ENCODE measurements around the gene WIPF1. TPM values are rescaled to one million over a fixed set of nuclear protein-coding genes. Genes with fewer than 3 reads are reported as not detected.

WIPF1 gene
- total RNA-seq, 2 experiments from 2014 or later: 170 to 183 TPM

DNA sequence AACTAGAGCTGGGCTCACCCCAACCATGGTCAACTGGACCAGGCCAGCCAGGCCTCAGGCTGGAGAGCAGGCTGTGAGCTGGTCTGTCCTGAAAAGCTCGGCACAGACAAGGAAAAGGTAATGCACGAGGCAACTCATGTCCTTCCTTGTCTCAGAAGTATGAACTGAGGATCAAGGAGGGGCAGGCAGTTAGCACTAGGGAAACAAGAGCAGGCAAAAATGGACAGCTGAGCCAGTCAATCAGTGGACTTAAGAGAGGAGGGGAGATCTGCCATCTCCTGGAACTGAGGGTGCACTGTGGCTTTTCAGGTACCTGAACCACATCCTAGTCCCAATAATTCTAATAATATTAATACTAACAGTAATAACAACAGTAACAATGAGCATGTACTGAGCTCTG is 20.6 kb upstream of the WIPF1 start:
- ChIA-PET POLR2A (interaction anchor here (0.9 to 2.7 kb wide), 5 partner anchors 9 to 25 kb away, joined by 3 to 13 read pairs (median 9); no protein-coding TSS in a partner anchor), CTCF (interaction anchor here (0.6 to 6.5 kb wide), 5 partner anchors 9 to 69 kb away, joined by 3 to 29 read pairs (median 4); no protein-coding TSS in a partner anchor)
- H3K36me3 Mint-ChIP-seq: peaks cover 20% of the 10 kb centered on the region
- H3K27ac Mint-ChIP-seq: peak overlapping the region; percentile 93
- no peaks in the 10 kb centered on the region for H3K9me3 Mint-ChIP-seq
- H3K4me1 Mint-ChIP-seq (ENCODE audit: low read depth): peaks cover 72% of the 10 kb centered on the region
- no peaks in the 10 kb centered on the region for H3K27me3 Mint-ChIP-seq
- no peak for DNase-seq
- peak overlapping the region; percentile 35 for H3K4me3 Mint-ChIP-seq
- intact Hi-C loops (cut with micrococcal nuclease): no loop called here

DNA sequence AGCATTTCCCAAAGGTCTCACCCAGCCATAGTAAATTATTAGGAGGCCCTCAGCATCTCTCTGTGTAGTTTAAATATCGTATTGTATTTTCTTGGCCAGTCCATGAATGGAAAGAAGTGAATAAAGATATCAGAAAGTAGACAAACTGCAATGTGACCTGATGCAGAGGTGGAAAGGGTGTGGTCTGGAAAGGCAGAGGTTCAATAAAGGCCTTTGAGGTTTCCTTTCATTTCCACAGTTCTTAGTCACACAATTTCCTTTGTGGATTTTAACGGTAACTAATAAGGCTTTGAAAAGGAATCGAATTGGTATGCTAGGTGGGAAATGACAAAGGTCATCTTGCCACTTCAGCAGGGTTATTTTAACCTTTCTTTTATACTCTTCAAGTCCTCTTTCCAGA is 20.1 kb upstream of the WIPF1 start:
- Mint-ChIP-seq H3K27ac (peak overlapping the region; percentile 93), H3K9me3 (no peaks in the 10 kb centered on the region), H3K27me3 (no peaks in the 10 kb centered on the region), H3K4me3 (peak overlapping the region; percentile 54), H3K4me1 (ENCODE audit: low read depth) (peaks cover 73% of the 10 kb centered on the region), H3K36me3 (peaks cover 20% of the 10 kb centered on the region)
- intact Hi-C loops (cut with micrococcal nuclease): loop anchor here (1.0 to 2.0 kb wide), 3 partner anchors 9 to 21 kb away; partner anchors contain the start of gene WIPF1
- no peak for DNase-seq
- ChIA-PET CTCF (interaction anchor here (0.8 to 6.5 kb wide), 4 partner anchors 9 to 70 kb away, joined by 4 to 29 read pairs (median 6); no protein-coding TSS in a partner anchor), POLR2A (interaction anchor here (1.2 to 2.8 kb wide), 5 partner anchors 9 to 24 kb away, joined by 6 to 44 read pairs (median 10); partner anchors contain the start of gene WIPF1)

- Mint-ChIP-seq H3K36me3 (peaks cover 18% of the 10 kb centered on the region), H3K27ac (peak overlapping the region; percentile 93), H3K27me3 (no peaks in the 10 kb centered on the region), H3K9me3 (no peaks in the 10 kb centered on the region), H3K4me3 (peak overlapping the region; percentile 54), H3K4me1 (ENCODE audit: low read depth) (peaks cover 77% of the 10 kb centered on the region)
- no peak for DNase-seq
- intact Hi-C loops (cut with micrococcal nuclease): loop anchor here (1.0 to 2.0 kb wide), 3 partner anchors 9 to 20 kb away; partner anchors contain the start of gene WIPF1
- POLR2A ChIA-PET: interaction anchor here (1.2 to 2.8 kb wide), 4 partner anchors 8 to 21 kb away, joined by 6 to 44 read pairs (median 12); partner anchors contain the start of gene WIPF1
- CTCF ChIA-PET: interaction anchor here (0.9 to 6.5 kb wide), 4 partner anchors 8 to 71 kb away, joined by 3 to 29 read pairs (median 6); no protein-coding TSS in a partner anchor
These were observed 19.5 kb upstream of the WIPF1 start for GRCh38 chr2:174617120-174617519.

DNA sequence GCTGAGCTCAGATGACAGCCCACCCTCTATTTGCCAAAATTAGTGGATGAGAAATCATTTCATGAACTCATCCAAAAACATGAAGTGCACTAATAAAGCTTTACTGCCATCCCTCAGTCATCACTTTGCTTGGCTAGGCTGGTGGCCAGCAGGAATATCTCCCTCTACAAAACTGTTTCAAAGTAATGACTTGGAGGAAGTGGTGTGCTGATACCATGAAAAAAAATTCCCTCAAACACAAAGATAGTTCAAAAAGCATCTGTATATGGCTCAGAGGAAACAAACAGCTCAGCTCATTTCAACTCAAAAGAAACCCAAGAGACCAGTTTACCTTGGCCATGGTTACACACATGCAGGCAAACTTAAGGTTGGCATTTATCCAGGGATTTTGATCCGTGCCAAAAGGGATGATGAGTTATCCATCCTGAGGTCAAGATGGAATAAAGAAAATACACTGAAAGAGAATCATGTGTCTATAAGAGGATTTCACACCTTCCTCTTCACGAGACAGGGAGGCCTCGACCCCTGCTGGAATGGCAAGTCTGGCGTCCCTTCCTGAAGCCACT is 18.4 kb upstream of the WIPF1 start:
- H3K4me3 Mint-ChIP-seq: peak overlapping the region; percentile 5
- ChIA-PET POLR2A (interaction anchor here (1.2 to 2.8 kb wide), 2 partner anchors 14 to 20 kb away, joined by 3 to 44 read pairs; partner anchors contain the start of gene WIPF1), CTCF (interaction anchor here (0.7 to 6.5 kb wide), 7 partner anchors 11 to 72 kb away, joined by 3 to 29 read pairs (median 3); partner anchors contain the start of gene WIPF1)
- intact Hi-C loops (cut with micrococcal nuclease): loop anchor here (2.0 kb wide), 1 partner anchor 19 kb away; the partner anchor contains the start of gene WIPF1
- peak overlapping the region; percentile 85 for H3K27ac Mint-ChIP-seq
- H3K9me3 Mint-ChIP-seq: no peaks in the 10 kb centered on the region
- H3K27me3 Mint-ChIP-seq: no peaks in the 10 kb centered on the region
- no peak for DNase-seq
- peaks cover 84% of the 10 kb centered on the region for H3K4me1 Mint-ChIP-seq (ENCODE audit: low read depth)
- peaks cover 18% of the 10 kb centered on the region for H3K36me3 Mint-ChIP-seq

DNA sequence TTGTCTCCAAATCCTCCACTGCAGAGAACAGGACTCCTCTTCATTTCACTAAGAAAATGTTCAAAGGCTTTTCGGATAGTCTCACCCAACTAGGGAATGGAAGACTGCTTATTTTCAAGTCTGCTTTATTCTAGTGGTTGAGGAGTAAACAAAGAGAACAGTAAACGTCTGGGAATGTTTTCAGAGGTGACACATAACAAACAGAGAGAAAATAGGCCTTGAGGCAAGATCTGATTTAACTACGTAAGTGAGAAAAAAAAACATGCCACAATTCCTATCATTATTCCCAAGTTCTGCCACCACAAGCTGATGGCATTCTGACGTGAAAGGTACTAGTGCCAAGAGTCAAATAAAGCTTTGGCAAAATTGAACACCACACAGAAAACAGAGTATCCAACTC is 16.7 kb upstream of the WIPF1 start:
- Mint-ChIP-seq H3K36me3 (peaks cover 20% of the 10 kb centered on the region), H3K9me3 (no peaks in the 10 kb centered on the region), H3K27me3 (no peaks in the 10 kb centered on the region), H3K27ac (peak overlapping the region; percentile 70), H3K4me3 (no peak overlapping the region), H3K4me1 (ENCODE audit: low read depth) (peaks cover 89% of the 10 kb centered on the region)
- POLR2A ChIA-PET: interaction anchor here (9.8 kb wide), 1 partner anchor 18 kb away, joined by 110 read pairs; the partner anchor contains the start of gene WIPF1
- no peak for DNase-seq
- intact Hi-C loops (cut with micrococcal nuclease): no loop called here
- CTCF ChIA-PET: interaction anchor here (6.5 kb wide), 1 partner anchor 73 kb away, joined by 29 read pairs; no protein-coding TSS in a partner anchor

GRCh38 chr2:174613531-174613930 is 15.9 kb upstream of the WIPF1 start:
- intact Hi-C loops (cut with micrococcal nuclease): no loop called here
- no peak overlapping the region for H3K4me3 Mint-ChIP-seq

DNA sequence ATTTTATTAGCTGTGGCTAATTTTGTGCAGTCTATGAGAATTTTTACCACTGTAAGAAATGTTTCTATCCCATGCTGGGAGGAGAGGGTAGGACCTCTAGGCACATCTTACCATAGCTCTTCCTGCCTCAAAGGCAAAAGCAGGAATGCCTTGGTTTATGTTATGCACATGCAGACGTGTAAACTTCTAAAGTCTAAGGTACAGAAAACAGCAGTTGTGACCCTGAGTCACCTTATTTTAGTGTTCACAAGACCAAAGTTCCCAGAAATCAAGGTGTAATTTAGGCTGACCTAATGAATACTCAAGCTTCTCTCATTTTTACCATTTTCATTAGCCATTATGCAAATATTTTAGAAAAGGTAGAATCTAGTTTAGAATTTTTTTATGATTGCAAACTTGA is 15.4 kb upstream of the WIPF1 start:
- intact Hi-C loops (cut with micrococcal nuclease): no loop called here
- Mint-ChIP-seq H3K4me3 (no peak overlapping the region), H3K27ac (peak overlapping the region; percentile 68), H3K27me3 (no peaks in the 10 kb centered on the region), H3K36me3 (peaks cover 20% of the 10 kb centered on the region), H3K4me1 (ENCODE audit: low read depth) (peaks cover 91% of the 10 kb centered on the region), H3K9me3 (no peaks in the 10 kb centered on the region)
- no peak for DNase-seq
- ChIA-PET POLR2A (interaction anchor here (0.8 to 9.8 kb wide), 2 partner anchors 17 to 20 kb away, joined by 3 to 110 read pairs; partner anchors contain the start of gene WIPF1), CTCF (interaction anchor here (1.2 to 6.7 kb wide), 3 partner anchors 21 to 84 kb away, joined by 3 to 37 read pairs (median 4); no protein-coding TSS in a partner anchor)

More at GRCh38 chr2:174613531-174613930, 15.9 kb upstream of the WIPF1 start:
- H3K9me3 Mint-ChIP-seq: no peaks in the 10 kb centered on the region
- H3K36me3 Mint-ChIP-seq: peaks cover 20% of the 10 kb centered on the region
- H3K27me3 Mint-ChIP-seq: no peaks in the 10 kb centered on the region
- peak overlapping the region; percentile 68 for H3K27ac Mint-ChIP-seq
- peaks cover 91% of the 10 kb centered on the region for H3K4me1 Mint-ChIP-seq (ENCODE audit: low read depth)
- ChIA-PET CTCF (interaction anchor here (1.2 to 6.7 kb wide), 3 partner anchors 20 to 84 kb away, joined by 3 to 37 read pairs (median 4); no protein-coding TSS in a partner anchor), POLR2A (interaction anchor here (9.8 kb wide), 1 partner anchor 17 kb away, joined by 110 read pairs; the partner anchor contains the start of gene WIPF1)
- no peak for DNase-seq

DNA sequence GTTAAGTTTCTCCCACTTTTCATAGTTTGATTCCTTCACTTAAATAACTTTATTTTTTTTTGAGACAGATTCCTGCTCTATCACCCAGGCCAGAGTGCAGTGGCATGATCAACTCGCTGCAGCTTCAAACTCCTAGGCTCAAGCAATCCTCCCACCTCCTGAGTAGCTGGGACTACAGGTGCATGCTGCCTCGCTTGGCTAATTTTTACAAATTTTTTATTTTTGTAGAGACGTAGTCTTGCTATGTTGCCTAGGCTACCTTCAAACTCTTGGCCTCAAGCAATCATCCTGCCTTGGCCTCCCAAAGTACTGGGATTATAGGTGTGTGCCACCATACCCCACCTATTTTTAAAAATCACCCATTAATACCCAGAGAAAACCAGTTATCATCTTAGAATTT is 14.2 kb upstream of the WIPF1 start:
- Mint-ChIP-seq H3K4me1 (ENCODE audit: low read depth) (peaks cover 90% of the 10 kb centered on the region), H3K27ac (peak overlapping the region; percentile 96), H3K4me3 (no peak overlapping the region), H3K36me3 (peaks cover 17% of the 10 kb centered on the region), H3K27me3 (no peaks in the 10 kb centered on the region), H3K9me3 (no peaks in the 10 kb centered on the region)
- ChIA-PET POLR2A (interaction anchor here (9.8 kb wide), 1 partner anchor 16 kb away, joined by 110 read pairs; the partner anchor contains the start of gene WIPF1), CTCF (interaction anchor here (1.0 to 6.7 kb wide), 3 partner anchors 9 to 149 kb away, joined by 4 to 37 read pairs (median 4); no protein-coding TSS in a partner anchor)
- intact Hi-C loops (cut with micrococcal nuclease): no loop called here
- DNase-seq: no peak

GRCh38 chr2:174611006-174611405 is 13.4 kb upstream of the WIPF1 start:
- ChIA-PET CTCF (interaction anchor here (0.8 to 6.7 kb wide), 9 partner anchors 8 to 148 kb away, joined by 3 to 37 read pairs (median 4); partner anchors contain the start of gene WIPF1), POLR2A (interaction anchor here (9.8 kb wide), 1 partner anchor 15 kb away, joined by 110 read pairs; the partner anchor contains the start of gene WIPF1)
- intact Hi-C loops (cut with micrococcal nuclease): no loop called here
- Mint-ChIP-seq H3K27me3 (no peaks in the 10 kb centered on the region), H3K27ac (peak overlapping the region; percentile 96), H3K4me3 (peak overlapping the region; percentile 6), H3K9me3 (no peaks in the 10 kb centered on the region), H3K4me1 (ENCODE audit: low read depth) (peaks cover 91% of the 10 kb centered on the region), H3K36me3 (peaks cover 22% of the 10 kb centered on the region)
- no peak for DNase-seq

DNA sequence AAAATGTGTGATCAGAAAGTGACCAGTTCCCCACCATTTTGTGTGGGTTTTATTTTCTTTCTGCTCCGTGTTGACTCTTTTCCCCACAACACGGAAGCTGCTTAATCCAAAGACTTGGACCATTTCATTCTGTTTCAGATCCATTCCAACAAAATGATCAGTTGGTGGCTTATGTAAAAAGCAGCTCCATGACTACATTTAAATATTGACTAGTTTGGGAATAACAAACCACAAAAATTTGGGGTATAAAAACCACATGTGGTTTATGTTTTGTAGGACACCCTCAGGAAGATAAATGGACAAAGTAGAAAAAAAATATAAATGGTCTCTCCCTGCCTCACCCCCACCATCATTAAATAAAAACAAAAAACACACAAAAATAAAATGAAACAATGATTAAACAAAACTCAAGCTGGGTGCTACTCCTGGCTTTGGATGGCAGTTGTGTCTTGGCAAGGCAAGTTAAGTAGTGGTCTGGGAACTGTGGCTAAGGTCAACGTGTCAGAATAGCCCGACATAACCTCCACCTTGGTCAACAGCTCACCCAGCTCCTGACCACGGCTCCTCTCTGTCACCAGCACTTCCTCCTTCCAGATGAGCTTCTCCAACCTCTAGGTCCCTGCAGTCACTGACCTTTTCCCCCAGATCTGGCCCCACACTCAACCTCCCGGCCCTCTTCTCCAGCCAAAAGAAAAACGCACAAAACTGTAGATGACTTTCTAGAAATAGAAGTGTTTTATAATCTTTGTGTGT is 12.8 kb upstream of the WIPF1 start:
- H3K27ac Mint-ChIP-seq: peak overlapping the region; percentile 96
- H3K4me3 Mint-ChIP-seq: peak overlapping the region; percentile 6
- peaks cover 91% of the 10 kb centered on the region for H3K4me1 Mint-ChIP-seq (ENCODE audit: low read depth)
- DNase-seq: no peak
- H3K9me3 Mint-ChIP-seq: no peaks in the 10 kb centered on the region
- no peaks in the 10 kb centered on the region for H3K27me3 Mint-ChIP-seq
- ChIA-PET POLR2A (interaction anchor here (2.0 to 9.8 kb wide), 2 partner anchors 14 to 22 kb away, joined by 6 to 110 read pairs; partner anchors contain the start of gene WIPF1), CTCF (interaction anchor here (0.8 to 6.7 kb wide), 11 partner anchors 7 to 147 kb away, joined by 3 to 37 read pairs (median 4); partner anchors contain the start of gene WIPF1)
- H3K36me3 Mint-ChIP-seq: peaks cover 22% of the 10 kb centered on the region
- intact Hi-C loops (cut with micrococcal nuclease): no loop called here

DNA sequence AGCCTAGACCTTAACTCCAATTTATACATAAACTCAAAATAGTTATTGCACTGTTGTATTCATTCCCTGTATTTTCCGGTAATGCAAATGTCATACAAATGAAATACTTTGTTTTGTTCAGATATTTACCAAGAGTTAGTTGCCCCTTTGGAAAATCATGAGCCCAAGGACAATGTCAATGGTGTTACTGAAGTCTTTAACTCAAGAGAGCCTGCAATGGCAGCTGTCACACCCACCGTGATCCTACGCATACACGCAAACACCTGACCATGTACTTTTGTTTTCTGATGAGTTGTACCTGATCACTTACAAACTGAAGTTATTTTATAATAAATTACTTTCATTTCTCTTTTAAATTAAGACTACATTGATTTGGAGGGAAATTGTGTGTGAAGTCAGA is 11.7 kb upstream of the WIPF1 start:
- peaks cover 88% of the 10 kb centered on the region for H3K4me1 Mint-ChIP-seq (ENCODE audit: low read depth)
- no peak overlapping the region for H3K4me3 Mint-ChIP-seq
- H3K9me3 Mint-ChIP-seq: no peaks in the 10 kb centered on the region
- DNase-seq: no peak
- ChIA-PET POLR2A (interaction anchor here (1.1 to 9.8 kb wide), 4 partner anchors 9 to 23 kb away, joined by 4 to 110 read pairs (median 7); partner anchors contain the start of gene WIPF1), CTCF (interaction anchor here (0.8 to 6.7 kb wide), 6 partner anchors 9 to 24 kb away, joined by 3 to 37 read pairs (median 8); partner anchors contain the start of gene WIPF1)
- intact Hi-C loops (cut with micrococcal nuclease): no loop called here
- peak overlapping the region; percentile 96 for H3K27ac Mint-ChIP-seq
- H3K36me3 Mint-ChIP-seq: peaks cover 19% of the 10 kb centered on the region
- no peaks in the 10 kb centered on the region for H3K27me3 Mint-ChIP-seq

All from activated CD4-positive, alpha-beta memory T cell treated with anti-CD3 and anti-CD28 coated beads for 36 hours (primary cell).